ENCODE data around the gene S100A7A. TPM values are rescaled to one million over a fixed set of nuclear protein-coding genes. Genes with fewer than 3 reads are reported as not detected.
"Not testable (repeated sequence)": the region's sequence is repeated elsewhere in the genome, so short reads cannot be mapped to it uniquely, and the experiment has no call there.

The S100A7A gene
- total RNA-seq, 4 donors from 2014 or later: not detected

GRCh38 chr1:153404086-153404635 lies 12.2 kb upstream of the S100A7A start:
- no peak for DNase-seq
- TF ChIP-seq POLR2A (IDR thresholded peaks at IDR 0.05) (no peak), CTCF (IDR thresholded peaks at IDR 0.05) (no peak)
- Histone ChIP-seq H3K36me3 (no peaks in the 10 kb centered on the region), H3K4me1 (no peaks in the 10 kb centered on the region), H3K27ac (no peak overlapping the region), H3K27me3 (no peaks in the 10 kb centered on the region), H3K9me3 (no peaks in the 10 kb centered on the region), H3K4me3 (no peak overlapping the region)

DNA sequence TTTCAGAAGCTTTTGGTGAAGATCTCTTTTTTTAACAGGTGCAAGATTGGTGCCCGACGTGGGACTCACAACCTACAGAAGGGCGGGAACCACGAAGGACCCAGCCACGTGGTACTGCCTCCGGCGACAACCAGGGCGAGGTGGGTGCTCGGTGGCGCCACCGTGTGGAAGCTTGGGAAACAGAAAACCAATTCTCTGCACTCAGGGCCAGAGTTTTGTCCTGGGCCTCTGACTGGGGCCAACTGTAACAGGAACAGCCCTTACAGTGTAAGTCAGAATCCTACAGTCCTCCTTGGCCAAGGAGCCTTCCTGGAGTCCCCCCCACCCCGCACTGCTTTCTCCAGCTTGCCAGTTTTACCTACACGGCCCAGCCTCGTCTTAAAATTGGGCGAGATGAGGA lies 11.6 kb upstream of the S100A7A start:
- Histone ChIP-seq H3K27me3 (no peaks in the 10 kb centered on the region), H3K4me3 (no peak overlapping the region), H3K27ac (no peak overlapping the region), H3K9me3 (no peaks in the 10 kb centered on the region), H3K4me1 (no peaks in the 10 kb centered on the region), H3K36me3 (no peaks in the 10 kb centered on the region)
- DNase-seq: peak in 1 of 3 donors; percentile 55
- TF ChIP-seq POLR2A (IDR thresholded peaks at IDR 0.05): no peak
- peak in 5 of 6 experiments; percentile 24 to 50 (median 38) for TF ChIP-seq CTCF (IDR thresholded peaks at IDR 0.05)

DNA sequence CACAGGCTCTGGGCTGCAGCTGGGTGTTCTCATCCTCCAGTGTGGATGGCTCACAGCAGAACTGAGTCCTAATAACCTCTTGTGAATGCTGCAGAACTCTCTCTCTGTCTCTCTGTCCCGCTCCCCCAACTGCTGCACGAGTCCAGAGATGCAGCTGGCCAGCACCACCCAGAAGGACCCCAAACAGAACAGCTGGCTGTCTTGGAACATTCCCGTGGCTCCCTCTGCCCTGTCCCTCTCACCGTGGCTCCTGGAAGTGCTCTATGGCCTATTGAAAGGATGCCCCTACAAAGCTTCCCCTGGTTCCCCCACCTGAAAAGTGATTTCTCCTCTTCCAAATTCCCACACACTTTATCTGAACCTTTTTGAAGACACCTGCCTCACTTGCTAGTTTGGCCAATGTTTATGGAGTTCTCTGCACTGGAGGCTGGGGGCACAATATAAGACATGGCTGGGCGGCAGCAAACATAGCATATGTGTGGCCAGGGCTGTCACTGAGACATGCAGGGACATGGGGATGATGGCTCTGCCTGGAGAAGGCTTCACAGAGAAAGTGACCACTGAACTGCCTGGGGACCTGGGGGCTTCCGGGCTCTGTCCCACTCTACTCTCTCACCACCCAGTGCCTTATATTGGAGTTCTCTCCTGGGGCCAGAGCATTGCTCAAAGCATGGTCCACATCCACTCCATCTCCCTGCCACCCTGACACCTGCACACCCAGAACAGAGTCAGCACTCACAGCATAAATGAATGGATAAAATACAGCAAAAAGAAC lies 10.3 kb upstream of the S100A7A start:
- not testable (repeated sequence) for DNase-seq

DNA sequence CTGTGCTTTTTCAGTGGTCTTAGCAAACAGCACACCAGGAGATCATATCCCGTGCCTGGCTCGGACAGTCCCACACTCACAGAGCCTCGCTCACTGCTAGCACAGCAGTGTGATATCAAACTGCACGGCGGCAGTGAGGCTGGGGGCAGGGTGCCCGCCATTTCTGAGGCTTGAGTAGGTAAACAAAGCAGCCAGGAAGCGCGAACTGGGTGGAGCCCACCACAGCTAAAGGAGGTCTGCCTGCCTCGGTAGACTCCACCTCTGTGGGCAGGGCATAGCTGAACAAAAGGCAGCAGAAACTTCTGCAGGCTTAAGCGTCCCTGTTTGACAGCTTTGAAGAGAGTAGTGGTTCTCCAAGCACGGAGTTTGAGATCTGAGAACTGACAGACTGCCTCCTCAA lies 9.0 kb upstream of the S100A7A start:
- H3K27ac ChIP-seq, H3K27me3 ChIP-seq, H3K4me1 ChIP-seq, H3K9me3 ChIP-seq, H3K4me3 ChIP-seq, DNase-seq, H3K36me3 ChIP-seq: not testable (repeated sequence)

More for the DNA sequence above, 10.3 kb upstream of the S100A7A start:
- H3K27me3 ChIP-seq, H3K36me3 ChIP-seq, H3K4me3 ChIP-seq, H3K27ac ChIP-seq, H3K4me1 ChIP-seq, H3K9me3 ChIP-seq: not testable (repeated sequence)

GRCh38 chr1:153413961-153414360 lies 2.4 kb upstream of the S100A7A start:
- H3K36me3 ChIP-seq, H3K4me1 ChIP-seq, H3K27me3 ChIP-seq, H3K9me3 ChIP-seq, H3K4me3 ChIP-seq, DNase-seq, H3K27ac ChIP-seq: not testable (repeated sequence)

DNA sequence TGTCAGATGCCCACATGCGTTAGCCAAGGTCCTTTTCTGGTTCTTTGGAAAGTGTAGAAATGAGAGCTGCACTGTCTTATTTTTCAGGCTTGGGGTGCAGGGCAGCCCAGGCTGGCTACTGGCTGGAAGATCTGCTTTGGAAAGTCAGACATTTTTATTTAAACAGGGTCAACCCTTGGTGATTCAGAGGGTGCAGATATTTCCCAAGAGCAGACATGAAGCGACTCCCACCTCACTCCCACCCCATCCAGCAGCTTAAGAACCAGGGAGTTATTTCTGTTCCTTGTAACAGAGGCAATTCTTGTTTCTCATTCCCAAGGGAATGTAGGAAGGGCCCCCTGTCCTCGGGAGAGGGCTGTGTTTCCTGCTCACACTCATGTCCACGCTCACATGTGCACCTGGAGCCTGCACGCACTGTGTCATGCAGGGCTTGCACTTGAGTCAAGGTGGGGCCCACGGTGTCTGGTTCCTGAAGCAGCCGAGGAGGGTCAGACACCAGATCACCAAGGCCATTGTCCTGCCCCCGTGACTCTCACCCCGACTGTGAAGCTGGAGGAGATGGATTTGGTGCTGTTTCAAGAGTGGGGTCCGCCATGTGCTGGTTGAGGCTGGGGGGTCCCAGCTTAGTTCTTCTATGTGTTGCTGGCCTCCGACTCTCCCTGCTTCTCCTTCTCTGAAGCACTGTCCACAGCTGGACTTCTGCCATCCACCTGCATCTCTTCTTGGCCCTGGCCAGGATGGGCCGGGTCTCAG lies 992 bp downstream of the S100A7A start:
- TF ChIP-seq CTCF (IDR thresholded peaks at IDR 0.05) (no peak), POLR2A (IDR thresholded peaks at IDR 0.05) (no peak)
- H3K27me3 ChIP-seq: no peaks in the 10 kb centered on the region
- no peak overlapping the region for H3K4me3 ChIP-seq

DNA sequence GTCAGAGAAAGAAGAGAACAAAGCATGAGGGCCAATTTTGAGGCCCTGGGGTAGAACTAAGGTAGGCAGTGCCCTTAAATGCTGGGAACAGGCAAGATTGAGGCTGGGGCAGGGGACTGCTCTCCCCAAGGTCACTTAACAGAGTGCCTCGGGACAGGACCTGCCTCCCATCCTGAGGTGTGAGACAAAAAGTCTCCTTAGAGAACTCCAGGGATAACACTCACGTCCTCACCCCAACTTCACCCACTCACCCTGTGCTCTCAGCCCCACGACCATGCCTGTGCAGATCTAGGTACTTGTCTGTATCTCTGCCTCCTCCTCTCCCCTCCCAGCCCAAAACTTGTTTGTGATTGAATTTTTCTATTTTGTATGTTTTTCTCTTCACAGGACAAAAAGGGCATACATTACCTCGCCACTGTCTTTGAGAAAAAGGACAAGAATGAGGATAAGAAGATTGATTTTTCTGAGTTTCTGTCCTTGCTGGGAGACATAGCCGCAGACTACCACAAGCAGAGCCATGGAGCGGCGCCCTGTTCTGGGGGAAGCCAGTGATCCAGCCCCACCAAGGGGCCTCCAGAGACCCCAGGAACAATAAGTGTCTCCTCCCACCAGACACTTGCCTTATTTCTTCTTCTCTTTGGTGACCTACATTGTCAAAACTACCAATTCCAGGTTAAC lies 2.6 kb downstream of the S100A7A start:
- H3K4me3 ChIP-seq, H3K4me1 ChIP-seq, H3K27me3 ChIP-seq, H3K9me3 ChIP-seq, DNase-seq, H3K27ac ChIP-seq, H3K36me3 ChIP-seq: not testable (repeated sequence)

More for the DNA sequence above, 992 bp downstream of the S100A7A start:
- Histone ChIP-seq H3K4me1 (no peaks in the 10 kb centered on the region), H3K27ac (no peak overlapping the region), H3K36me3 (no peaks in the 10 kb centered on the region), H3K9me3 (no peaks in the 10 kb centered on the region)
- no peak for DNase-seq

DNA sequence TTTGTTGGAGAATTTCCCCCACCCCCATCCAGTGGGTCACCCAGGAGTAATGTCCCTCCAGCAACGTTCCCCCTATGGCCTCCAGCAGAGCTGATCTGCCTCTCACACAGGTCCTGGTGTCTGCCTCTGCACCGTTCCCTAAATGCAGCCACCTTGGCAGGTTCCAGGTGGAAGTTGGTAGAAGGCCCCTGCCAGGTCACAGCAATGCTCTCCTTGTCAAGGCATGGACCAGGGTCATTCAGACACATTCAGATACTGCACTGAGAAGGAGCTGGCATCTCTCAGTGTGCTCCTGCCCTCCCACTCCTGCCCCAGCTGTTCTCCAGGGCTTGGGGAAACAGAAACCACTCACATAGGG lies 3.1 kb downstream of the S100A7A start:
- not testable (repeated sequence) for H3K4me1 ChIP-seq, H3K36me3 ChIP-seq, H3K9me3 ChIP-seq, H3K27me3 ChIP-seq, H3K4me3 ChIP-seq, H3K27ac ChIP-seq, DNase-seq

Data from Peyer's patch (tissue), 4 donors.